Right hindlimb (tissue), 1 donor: Measurements from ENCODE around the gene AP2A2.

Source experiments
- DNase-seq: peaks from one replicate; pipeline ENCODE4 v3.0.0-alpha.2; 2018

Gene AP2A2

DNA sequence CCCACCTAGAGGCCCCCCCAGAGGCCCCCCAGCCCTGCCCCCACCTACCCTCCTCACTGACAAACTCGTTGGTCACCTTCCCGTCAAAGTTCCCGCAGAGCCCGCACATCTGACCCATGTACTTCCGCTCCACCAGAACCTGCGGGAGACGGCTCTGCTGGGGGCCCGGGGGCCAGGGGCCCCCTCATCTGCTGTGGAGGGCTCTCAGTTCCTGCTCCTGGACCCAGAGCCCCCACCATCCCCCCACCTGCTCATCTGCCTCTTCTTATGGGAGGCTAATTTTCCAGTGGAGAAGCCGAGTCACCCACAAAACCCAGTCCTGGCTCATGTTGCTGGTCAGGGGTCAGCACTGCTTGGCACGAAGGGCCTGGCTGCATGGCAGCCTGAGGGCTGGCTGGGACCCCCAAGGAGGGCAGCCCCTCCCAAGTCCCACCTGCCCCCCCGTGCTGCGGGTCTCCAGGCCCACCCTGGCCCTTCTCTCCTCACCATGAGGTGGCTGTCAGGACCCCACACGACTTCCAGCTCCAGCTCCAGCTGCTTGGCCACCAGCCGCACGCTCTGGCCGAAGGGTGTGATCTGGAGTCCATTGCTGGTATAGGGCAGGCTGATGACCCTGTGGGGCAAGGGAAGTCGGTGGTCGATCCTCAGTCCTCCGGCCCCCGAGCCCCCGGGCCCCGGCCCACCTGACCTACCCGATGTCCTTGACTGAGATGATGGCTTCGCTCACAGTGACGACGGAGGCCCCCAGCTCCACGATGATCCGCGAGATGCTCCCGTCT lies 105.6 kb downstream of the AP2A2 start:
- DNase-seq, result no peak

DNA sequence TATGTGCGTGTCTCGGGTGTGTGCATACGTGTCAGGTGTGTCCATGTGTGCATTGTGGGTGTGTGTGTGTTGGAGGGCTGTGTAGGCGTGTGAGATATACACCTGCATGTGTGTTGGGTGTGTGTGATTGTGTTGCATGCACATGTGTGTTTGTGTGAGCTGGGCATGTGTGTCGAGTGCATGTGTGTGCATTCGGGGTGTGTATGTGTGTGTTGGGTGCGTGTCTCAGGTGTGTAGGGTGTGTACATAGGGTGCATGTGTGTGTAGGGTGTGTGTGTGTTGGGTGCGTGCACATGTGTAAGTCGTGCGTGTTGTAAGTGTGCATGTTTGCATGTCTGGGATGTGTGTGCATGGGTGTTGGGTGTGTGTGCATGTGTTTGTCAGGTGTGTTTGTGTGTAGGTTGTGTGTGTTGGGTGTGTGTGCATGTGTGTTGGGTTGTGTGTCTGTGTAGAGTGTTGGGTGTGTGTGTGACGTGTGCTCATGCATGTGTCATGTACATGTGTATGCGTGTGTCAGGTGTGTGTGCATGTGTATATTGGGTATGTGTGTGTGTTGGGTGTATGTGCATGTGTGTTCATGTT lies 106.7 kb downstream of the AP2A2 start:
- DNase-seq, result no peak

DNA sequence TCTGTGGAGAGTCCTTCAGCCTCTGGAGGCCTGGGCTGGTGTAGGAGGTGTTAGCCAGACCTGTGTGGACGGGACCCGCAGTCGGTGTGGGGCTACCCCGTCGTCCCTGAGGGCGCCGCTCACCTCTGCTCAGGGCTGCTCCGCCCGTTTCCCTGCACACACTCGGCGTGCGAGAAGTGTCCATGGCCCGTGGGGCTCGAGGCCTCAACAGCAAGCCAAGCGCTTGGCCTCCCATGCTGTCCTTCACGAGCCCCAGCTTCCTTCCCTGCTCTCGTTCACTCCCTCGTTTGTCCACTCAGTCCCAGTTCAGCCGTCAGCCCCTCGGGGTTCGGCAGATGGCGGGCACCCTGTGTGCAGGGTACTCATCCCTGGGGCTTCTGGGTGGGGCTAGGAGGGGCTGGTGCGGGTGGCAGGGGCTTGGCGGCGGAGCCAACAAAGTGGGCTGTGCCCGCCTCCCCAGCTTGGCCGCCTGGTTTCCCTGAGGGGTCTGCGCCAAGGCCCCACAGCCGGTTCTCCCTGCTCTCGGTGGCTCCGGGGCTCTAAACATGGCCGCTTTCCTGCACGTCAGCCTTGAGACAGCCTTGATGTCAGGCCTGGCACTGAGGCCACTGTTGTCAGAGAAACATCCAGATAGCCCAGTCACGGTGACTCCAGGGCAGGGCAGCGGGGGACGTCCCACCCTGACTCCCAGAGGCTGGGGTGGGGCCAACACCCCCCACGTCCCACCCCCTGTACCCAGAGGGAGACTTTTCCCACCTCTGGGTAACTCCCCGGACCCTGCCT lies 107.5 kb downstream of the AP2A2 start:
- no peak for DNase-seq

DNA sequence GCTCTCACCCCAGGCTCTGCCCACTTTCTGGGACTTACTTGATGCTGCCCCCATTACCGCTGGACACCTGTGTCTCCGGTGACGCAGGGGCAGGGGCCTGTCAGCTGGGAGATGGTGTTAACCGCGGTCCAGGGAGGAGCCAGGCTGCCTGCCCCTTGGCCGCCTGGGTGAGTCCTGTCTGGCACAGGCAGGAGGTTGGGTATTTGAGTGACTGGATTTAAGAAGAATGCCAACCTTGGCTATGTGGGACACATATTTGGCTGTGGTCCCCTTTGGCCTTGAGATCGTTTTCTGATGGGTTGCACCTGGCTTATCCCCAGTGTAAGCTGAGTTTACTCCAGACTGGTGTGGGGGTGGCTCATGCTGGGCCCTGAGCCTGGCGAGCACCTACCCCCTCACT lies 108.3 kb downstream of the AP2A2 start:
- DNase-seq, result no peak

DNA sequence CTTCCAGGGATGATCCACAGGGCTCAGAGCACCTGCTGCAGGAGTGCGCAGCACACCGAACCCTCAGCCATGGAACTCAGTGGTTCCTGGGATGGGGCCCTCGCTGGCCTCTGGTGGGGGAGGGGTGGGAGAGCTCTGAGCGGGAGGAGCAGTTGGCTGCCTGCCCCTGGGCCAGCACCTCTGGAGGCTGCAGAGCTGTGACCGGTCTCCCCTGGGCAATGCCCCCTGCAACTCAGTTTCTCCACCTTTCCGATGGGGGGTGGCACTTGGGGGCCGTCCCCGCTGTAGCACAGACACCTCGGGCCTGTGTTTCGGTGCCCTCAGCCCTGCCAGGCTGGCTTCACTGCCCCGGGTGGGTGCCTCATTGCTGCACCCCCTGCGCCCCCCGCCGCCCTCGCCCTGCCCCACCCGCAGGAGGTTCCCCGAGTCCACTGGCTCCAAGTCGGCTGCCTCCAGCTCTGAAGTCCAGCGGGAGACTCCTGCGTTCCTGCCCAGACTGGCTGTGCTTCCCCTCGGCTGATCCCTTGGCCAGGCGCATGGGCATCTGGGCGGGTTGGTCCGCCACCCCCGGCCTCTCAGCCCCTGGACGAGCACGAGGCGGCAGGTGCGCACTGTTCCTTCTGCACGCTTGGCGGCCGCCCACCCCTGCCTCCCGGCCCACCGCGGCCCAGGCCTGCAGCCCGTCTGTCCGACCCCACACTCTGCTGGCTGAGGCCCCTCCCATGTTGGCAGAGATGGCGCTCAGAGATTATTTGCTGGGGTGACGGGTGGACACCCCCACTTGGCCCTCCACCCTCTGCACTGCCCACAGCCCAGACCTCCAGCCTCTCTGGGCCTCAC lies 109.0 kb downstream of the AP2A2 start:
- no peak for DNase-seq

DNA sequence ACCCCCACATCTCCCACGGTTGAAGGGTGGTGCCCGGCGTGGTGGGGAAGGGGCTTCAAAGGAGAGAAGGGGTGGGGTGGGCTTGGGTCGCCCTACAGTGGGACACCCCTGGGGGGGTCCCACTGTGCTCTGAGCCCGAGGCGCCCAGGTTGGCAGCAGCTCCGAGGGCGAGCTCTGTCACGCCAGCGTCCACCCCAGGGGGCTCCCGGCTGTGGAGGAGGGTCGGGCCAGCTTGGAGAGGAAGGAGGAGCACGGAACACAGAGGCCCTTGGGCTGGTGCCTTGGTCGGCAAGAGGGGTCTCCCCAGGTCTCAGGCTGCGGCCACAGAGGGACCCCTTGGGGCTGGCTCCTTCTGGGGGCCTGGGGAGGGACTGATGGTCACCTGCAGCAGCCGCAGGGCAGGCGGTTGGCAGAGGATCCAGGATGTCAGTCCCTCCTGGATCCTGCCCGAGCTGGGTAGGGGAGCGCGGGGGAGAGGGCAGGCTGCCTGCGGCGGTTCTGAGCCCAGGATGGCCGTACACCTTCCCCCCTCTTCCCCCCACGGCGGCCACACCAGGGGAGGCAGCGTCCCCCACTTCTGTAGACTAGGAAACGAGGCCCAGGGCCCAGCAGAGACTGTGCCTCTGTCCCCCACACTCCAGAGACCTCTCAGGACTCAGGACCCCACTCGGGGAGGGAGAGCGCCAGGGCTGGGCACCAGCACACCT lies 110.1 kb downstream of the AP2A2 start:
- DNase-seq, result no peak

DNA sequence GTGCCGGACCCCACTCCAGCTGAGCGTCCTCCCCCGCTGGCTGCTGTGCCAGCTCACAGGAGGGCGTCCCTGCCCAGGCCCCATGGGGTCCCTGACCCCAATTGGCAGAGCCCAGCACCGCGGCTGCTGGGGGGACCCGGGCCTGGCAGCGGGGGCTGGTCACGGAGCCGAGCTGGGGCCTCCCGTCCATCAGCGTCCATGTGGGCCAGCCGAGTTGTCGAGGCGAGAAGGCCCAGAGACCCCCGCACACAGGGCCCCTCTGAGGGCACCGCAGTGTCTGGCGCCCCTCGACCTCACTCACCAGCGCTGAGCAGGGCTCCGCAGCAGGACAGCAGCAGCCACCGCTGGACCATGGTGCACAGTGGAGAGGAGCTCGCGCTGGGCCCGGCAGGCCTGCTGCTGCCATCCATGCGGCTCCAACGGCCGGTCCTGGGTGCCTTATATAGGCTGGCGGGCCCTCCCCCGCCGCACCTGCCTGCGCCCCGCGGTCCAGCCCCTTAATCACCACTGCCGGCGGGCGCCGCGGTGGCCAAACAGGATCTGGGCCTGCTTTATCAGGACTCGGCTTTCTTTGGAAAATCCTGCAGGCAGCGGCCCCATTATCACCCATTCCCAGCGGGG lies 110.7 kb downstream of the AP2A2 start, which contains the start of gene MUC6:
Gene MUC6, minus strand, starts transcription at position 416 of the 621 bp plus-strand sequence. Its CDS starts 63 bp downstream, at position 353.
- DNase-seq, result no peak

DNA sequence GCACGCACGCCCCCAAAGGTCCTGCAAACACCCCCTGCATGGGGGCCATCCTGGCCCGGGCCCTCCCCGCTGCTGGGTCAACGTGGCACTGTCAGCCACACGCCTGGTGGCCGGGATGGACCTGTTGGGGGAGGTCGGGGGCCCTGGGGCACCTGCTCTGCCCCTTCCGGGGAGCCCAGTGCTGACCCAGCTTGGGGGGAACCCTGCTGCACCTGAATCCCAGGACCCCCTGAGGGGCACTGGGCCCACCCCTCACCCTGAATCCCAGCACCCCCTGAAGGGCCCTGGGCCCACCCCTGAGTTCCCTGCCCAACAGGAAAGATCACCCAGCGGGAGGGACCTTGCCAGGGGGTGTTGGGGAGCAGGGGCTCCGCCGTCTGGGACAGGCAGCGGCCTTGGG lies 111.3 kb downstream of the AP2A2 start:
- DNase-seq, result no peak

DNA sequence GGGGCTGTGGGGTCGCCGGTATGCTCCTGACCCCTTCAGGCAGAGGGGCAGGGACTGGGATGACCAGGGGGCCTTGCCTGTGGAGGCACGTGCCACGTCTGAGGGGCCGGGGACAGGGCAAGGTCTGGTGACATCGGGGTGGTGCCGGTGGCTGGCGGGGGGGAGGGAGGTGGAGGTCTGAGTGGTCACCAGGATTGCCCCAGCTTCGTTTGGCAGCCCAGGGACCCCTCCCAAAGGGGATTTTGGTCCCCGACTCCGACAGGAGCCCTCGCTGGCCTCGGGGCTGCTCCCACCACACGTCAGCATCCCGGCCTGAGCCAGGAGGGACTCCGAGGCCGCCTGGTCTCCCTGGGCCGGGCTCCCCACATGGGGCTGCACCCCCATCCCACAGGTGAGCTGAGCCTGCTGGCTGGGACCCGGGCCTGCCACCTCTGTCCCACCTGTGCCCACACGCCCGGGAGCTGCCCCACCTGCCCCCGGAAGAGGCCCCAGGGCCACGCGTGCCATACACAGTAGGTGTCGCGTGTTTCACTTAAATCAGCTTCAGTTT lies 111.9 kb downstream of the AP2A2 start:
- DNase-seq, result no peak

DNA sequence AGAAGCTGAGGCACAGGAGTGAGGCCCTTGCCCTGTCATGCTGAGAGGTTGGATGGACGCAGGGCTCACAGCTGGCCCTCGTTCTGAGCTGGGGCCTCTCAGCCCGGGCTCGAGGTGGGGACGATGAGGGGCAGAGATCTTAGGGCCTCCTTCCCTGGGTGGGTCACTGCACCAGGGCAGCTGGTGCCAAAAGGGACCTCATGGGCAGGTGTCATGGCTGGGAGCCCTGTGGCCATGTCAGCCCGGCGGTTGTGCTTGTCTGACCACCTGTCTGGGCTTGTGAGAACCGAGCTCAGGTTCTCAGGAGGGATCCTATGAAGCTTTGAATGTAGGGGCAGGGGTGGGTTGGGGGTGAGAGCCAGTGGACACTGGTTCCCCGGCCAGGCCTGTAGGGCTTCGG lies 112.7 kb downstream of the AP2A2 start:
- no peak for DNase-seq

DNA sequence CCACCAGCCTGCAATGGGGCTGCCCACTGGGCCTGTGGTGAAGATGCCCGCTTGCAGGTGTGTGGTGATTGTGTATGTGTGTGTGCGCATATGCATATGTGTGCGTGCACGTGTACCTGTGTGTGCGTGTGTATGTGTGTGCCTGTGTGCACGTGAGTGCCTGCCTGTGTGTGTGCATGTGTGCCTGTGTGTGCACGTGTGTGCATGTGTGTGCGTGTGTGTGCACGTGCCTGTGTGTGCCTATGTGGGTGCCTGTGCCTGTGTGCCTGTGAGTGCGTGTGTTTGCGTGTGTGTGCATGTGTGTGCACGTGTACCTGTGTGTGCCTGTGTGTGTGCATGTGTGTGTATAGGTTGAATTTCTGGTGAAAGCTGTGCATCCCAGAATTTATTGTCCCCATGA lies 113.3 kb downstream of the AP2A2 start:
- DNase-seq, result no peak

DNA sequence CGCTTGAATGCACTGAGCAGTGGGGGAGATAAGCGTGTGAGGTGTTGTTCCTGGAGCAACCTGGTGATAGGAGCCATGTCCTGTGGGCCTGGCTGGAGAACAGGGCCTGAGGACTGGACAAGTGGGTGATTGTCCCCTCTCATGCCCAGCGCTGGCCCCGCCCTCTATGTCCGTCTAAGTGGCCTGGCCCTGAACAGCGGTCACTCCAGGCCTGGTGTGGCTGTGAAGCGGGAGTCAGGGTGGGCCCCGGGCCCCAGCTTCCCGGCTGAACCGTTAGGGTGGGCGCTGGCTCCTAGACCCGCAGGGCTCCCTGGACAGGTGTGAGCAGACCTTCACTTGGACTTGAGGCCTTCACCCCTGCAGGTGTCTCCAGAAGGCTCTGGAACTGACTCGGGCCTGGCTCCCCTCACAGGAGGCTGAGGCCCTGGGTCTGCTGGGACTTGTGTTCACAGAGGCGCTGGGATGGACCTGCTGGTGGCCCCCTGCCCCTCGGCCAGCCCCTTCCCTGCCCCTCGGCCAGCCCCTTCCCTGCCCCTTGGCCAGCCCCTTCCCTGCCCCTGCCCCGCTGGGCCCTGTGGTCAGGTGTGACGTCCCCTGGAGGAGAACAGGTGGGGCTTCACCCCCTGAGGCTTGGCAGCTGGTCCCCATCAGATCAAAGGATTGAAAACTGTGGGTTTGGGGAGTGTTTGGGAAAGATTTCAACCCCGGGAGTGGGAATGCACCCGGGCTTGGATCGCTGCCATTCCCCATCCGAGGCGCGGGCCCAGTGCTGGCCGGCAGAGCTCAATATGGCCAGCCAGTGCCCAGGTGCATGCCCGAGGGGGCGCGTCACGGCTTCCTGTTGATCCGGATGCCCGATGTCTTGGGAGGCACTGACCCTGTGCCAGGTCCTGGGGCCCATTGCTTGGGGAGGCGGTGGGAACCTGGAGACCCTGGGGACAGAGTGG lies 114.1 kb downstream of the AP2A2 start:
- DNase-seq, result no peak

DNA sequence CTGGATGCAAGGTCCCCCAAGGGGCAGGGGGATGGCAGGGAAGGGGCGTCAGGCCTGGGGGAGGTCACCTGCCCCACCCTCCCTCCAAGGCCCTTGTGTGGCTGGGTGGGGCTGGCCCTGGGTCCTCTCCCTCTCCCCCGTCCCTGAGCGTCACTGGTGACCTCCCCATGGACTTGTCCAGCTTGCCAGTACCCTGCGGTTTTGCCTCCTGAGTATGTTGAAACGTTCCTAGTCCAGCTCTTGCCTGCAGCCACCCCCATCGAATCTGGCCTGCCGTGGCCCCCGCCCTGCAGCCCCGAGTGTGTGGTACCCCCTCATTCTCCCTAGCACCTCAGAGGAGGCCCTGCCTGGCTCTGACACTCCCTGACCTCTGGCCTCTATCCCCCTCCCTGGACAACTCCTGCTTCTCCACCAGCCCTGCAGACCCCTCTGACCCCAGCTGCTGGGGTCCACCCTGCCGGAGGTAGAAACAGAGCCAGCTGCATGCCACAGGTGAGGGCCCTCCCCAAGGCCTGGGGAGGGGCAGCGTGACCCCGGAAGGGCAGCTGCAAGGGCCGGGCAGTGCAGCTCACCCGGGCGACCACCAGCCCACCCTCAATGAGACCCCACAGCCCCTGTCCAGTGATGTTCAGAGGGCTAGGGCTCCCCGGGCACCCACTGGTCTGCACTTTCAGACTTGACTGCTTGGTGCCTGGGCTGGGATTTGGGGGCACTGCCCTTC lies 114.9 kb downstream of the AP2A2 start:
- no peak for DNase-seq

DNA sequence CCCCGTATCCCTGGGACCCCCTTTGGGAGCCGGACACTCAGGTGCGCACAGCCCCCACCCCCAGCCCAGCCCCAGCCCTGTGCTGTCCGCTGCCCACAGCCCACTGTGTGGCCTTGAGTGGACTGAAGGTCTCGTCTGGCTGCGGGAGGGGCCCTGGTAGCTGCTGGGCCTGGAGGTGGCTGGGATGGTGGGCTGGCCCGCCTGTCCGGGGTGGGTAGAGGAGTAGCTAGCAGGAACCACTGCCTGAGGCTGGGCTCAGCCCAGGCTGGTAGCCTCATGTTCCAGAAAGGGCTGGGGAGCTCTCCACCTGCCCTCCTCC lies 115.4 kb downstream of the AP2A2 start:
- peak; percentile 5 for DNase-seq

DNA sequence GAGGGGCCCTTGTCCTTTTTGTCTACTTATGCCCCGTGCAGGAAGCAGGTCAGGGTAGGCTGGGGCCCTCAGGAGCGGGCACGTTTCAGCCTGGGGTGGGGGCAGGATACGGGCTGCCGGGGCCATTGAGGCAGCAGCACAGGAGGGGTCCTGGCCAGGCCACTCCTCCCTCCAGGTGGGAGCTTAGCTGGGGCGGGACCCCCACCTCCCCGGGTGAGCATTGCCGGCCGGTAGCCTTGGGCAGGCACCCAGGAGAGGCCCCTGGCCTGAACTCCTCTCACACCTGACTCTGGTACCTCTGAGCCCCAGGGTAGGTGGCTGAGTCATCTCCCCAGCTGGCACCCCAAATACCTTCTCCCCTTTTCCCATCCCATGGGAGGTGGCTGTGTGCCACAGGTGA lies 115.8 kb downstream of the AP2A2 start:
- peak; percentile 6 for DNase-seq

DNA sequence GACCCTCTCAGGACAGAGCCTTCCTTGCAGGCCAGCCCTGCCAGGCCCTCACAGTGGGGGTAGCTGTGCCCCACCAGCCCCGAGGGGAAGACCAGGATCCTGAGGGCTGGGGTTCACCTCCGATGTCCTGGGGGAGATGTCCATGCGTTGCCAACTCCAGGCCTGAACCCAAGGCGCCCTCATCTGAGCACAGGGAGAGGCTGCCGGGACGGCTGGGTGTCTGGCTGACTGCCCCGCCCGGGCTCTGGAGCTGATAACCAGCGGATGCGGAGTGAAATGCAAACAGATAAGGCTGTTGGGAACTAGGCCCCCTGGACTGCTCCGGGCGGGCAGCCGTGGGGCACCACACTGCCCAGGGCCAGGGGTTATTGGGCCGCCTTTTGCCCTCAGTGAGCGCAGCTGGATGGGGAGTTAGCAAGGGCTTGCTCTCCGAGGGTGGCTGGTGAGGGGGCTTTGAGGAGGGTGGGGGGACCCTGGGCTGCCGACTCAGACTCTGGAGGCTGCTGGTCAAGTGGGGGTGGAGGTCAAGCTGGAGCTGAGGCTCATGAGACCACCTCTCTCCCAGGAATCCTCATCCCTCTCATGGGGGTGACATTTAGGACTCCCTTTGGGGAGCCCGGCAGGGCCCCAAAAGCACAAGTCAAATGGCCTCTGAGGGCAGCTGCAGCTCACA lies 116.4 kb downstream of the AP2A2 start:
- peak; percentile 19 for DNase-seq

DNA sequence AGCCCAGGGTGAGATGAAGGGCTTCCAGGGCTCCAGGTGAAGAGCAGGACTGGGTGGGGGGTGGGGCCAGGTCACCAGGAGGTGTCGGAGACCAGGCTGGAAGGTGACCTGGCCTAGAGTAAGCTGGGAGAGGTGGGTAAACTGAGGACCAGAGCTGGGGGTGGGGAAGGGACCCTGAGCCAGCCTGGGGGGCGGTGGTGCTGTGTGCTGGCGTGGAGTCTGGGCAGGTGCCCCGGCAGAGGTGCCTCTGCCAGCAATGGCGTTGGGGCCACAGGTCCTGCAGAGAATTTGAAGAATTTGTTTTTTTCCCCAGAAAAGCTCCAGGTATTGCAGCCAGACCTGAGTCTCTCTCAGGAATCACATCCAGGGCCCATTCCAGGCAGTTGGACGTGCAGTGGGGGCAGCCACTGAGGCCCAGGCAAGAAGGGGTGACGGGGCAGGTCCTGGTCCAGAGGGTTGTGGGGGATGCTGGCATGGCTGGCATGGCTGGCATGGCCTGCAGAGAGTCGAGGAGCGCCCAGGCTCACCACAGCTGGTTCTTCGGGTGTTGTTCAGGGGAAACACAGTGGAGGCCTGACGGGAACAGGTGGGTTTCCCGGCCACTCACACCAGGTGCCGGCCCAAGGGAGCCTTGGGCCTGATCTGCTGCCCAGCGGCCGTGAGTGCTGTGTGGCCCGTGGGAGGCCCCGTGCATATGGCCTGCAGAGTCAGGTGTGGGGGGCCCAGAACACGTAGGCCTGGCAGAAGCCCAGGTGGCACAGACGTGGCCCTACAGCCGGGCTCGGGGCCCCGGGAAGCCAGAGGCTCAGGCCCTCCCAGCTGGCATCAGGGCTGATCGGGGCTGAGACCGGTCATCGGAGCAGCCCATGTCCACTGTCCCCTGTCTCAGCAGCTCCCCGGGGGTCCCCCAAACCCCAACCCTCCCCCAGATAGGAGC lies 117.2 kb downstream of the AP2A2 start:
- DNase-seq, result peak; percentile 7

DNA sequence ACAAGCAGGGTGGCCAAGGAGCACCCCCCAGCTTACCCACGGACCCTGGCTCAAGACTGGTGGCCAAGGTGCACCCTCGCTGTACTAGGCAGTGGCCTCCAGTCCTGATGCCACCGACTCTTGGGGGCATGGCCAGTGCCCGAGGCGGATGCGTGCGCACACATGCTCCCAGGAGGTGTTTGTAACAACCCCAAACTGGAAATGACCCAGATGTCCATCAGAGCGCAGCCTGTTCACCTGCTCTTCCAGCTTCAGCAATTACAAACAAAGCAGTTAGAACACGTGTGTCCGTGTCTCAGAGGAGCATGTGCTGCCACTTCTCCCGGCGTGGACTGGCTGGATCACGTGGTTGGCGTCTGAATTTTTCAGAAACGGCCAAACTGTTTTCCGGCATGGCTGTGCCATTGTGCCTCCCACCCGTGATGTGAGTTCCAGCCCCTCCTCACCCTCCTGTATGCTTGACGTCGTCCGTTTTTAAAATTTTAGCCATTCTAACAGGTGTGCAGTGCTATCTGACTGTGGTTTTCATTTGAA lies 118.0 kb downstream of the AP2A2 start:
- DNase-seq, result peak; percentile 16
